ENCODE data around the gene FBXO34.

FBXO34 gene

DNA sequence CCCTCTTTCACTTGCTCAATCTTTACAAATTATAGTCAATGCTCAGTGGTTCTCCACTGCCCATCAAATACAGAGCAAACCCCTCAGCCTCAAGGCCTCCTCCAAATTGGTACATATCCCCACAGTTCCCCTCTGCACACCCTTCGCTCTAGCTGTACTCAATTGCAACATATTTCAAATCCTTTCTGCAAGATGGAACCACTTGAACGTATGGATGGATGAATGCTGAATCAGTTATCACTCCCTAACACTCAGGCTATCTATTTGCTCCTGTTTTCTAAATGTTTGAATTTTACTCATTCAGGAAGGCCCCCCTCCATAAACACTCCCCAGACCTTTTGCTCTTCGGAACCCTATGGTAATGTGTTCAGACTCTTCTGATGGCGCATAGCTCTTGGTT is 115.9 kb downstream of the FBXO34 start:
- no peak for DNase-seq

DNA sequence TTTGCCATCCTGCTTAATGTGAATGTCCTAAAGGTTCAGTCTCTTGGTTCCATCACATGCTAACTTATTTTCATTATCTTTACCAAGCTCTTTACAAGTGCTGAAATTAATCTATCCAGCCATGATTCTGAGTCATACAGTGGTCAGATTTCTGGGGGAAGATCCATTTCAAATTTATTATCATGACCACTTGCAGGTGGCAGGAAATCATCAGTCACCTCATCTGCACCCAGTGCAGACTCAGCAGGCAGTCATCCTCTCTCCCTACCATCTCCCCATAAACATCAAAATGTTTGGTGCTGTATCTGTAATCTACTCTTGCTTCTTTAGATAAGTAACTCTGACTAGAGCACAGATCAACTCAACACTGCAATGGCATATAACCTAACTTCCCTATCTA is 116.9 kb downstream of the FBXO34 start:
- DNase-seq = no peak

DNA sequence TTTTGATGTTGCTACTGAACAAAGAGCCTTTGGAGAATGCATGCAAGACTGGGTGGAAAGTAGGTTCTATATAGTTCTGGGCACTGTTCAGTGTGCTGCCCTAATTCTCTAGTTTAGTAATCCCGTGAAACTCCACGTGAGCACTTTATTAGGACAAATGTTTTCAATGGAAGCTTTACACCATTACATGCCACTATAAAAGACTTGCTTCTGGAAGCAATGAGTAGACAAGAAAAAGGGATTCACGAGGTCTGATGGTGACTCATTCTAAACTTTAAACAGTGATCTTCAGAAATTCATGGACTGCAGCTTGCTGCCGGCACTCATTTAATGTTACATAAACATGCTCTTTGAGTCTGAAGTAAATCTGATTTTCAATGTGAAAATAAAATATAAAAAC is 118.1 kb downstream of the FBXO34 start:
- DNase-seq = no peak

DNA sequence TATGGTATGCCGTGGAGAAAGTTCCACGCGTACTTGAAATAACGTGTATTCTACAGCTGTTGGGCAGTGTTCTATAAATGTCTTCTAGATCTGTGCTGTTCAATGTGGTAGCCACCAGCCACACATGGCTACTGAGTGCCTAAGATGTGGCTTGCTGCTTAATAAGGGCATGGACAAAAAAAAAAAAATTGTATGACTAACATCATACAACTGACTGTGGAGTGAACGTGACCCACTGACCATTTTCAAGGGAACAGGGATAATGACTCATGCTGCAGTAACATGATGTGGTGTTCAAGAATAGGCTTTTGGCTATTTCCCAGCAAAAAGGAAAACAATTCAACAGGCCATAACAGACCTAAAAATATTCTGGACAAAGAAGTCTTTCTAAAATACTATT is 127.5 kb downstream of the FBXO34 start:
- no peak for DNase-seq

DNA sequence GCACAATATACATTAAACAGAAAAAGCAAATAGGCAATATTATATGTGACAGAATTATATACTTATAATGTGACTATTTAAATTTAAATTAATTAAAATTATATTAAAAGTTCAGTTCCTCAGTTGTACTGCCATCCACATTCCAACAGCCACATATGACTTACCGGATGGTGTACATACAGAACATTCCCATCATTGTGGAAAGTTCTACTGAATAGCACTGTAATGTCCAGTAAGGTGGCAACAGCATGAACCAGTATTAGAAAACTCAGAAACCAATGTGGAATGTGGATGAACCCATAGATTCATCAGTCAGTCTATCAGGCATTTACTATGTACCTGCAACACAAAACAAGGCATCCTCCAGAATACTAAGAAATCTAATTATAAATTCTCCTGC is 128.0 kb downstream of the FBXO34 start:
- no peak for DNase-seq

DNA sequence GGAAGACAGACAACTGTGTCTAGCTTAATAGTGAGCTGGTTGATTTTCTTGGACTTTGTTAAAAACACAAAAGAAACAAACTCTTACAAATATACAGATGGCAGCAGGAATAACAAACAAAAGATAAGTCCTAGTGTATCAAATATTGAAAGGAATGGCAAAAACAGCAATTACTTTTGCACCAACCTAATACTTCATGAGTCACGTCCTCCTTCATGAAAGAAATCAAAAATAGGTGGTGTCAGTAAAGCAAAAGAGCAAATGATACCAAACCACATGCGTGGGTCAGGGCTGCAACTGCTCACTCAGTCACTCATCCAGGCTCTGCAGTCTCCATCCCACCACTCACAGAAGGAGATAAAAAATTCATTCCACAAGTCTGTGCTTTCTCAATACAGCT is 128.6 kb downstream of the FBXO34 start:
- no peak for DNase-seq

DNA sequence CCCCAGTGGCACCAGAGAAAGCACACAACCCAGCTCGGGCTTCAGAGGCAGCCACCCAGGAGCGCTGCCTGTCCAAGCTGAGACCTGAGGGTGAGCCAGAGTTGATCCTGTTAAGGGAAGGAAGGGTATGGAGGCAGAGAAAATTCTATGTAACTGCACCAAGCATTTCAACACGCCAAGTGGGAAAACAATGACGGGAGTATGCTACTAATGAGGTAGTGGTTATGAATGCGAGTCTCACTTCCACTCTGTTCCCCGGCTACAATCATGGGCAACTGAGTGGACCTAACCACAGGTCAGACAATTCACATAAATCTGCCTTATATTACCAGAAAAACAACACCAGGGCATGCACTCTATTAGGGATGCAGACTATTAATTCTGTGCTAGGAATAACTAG is 130.5 kb downstream of the FBXO34 start:
- no peak for DNase-seq
